SK-N-MC (cell line): Measurements from ENCODE around the gene RAD50.
"Not testable (repeated sequence)": the region's sequence is repeated elsewhere in the genome, so short reads cannot be mapped to it uniquely, and the experiment has no call there.

ENCODE experiments used
- DNase-seq: peaks from one replicate; pipeline ENCODE4 v3.0.0-alpha.2; 2011; ENCODE audit warnings: low read depth, low spot score
- H3K27ac ChIP-seq: fragments of 200-600 bp; sonication (generic); 2 replicates; pipeline ENCODE4 v1.5.1; 2016; ENCODE audit warnings: mixed run types
- H3K36me3 ChIP-seq: fragments of 200-600 bp; sonication (generic); 2 replicates; pipeline ENCODE4 v1.6.1; 2017; ENCODE audit warnings: antibody characterized with exemption, low read length, mixed read lengths; ENCODE audit not compliant: insufficient read depth
- H3K4me3 ChIP-seq: fragments of 200-600 bp; sonication (generic); 2 replicates; pipeline ENCODE4 v1.5.1; 2016
- H3K9ac ChIP-seq: fragments of 200-600 bp; sonication (generic); 2 replicates; pipeline ENCODE4 v1.8.0; 2017; ENCODE audit warnings: mixed run types, mixed read lengths; ENCODE audit not compliant: insufficient read length
- H3K9me3 ChIP-seq: fragments of 200-600 bp; sonication (generic); 2 replicates; pipeline ENCODE4 v1.6.1; 2017; ENCODE audit warnings: low read depth, mild to moderate bottlenecking, antibody characterized with exemption, low read length, moderate library complexity, mixed read lengths
- EZH2 ChIP-seq: fragments of 200-600 bp; sonication (generic); IDR thresholded peaks from one replicate; pipeline ENCODE4 v1.6.1; 2017; ENCODE audit warnings: antibody characterized with exemption
- FOXP2 ChIP-seq: optimal IDR thresholded peaks from 2 replicates; pipeline ENCODE3; 2011; ENCODE audit warnings: mild to moderate bottlenecking, moderate library complexity; ENCODE audit not compliant: insufficient read depth; ENCODE audit errors: extremely low read length, control extremely low read depth
- POLR2AphosphoS5 ChIP-seq: IDR thresholded peaks from 2 replicates; pipeline ENCODE4 v1.6.1; 2012; ENCODE audit warnings: mild to moderate bottlenecking, low read depth, low read length, borderline replicate concordance

Gene RAD50

DNA sequence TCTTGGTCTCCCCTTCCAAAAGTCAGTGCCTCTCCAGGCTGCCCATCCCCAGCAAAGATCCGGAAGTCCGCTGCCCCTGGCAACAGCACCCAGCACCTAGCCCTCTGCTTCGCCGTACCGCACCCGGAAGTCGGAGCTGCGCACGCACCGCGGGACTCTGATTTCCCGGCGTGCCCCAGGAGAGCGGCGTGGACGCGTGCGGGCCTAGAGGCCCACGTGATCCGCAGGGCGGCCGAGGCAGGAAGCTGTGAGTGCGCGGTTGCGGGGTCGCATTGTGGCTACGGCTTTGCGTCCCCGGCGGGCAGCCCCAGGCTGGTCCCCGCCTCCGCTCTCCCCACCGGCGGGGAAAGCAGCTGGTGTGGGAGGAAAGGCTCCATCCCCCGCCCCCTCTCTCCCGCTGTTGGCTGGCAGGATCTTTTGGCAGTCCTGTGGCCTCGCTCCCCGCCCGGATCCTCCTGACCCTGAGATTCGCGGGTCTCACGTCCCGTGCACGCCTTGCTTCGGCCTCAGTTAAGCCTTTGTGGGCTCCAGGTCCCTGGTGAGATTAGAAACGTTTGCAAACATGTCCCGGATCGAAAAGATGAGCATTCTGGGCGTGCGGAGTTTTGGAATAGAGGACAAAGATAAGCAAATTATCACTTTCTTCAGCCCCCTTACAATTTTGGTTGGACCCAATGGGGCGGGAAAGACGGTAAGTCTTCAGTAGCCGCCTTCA lies at the start of gene RAD50:
Gene RAD50 (plus strand): TSS at position 215 of the 715 bp plus-strand sequence. CDS start 348 bp downstream, at position 563.
- peak; percentile 48 for DNase-seq
- TF ChIP-seq POLR2AphosphoS5 = peak; percentile 97
- TF ChIP-seq FOXP2 = peak; percentile 29
- no peak for TF ChIP-seq EZH2
- peak within 1 kb of the TSS; percentile 89 for H3K27ac ChIP-seq
- H3K9me3 ChIP-seq = no peaks in the 10 kb centered on the region
- peak within 1 kb of the TSS; percentile 99 for H3K4me3 ChIP-seq
- H3K36me3 ChIP-seq = peaks cover 24% of the 10 kb centered on the region
- H3K9ac ChIP-seq = peak within 1 kb of the TSS; percentile 99

- TF ChIP-seq FOXP2 (no peak), POLR2AphosphoS5 (no peak), EZH2 (no peak)
- Histone ChIP-seq H3K27ac (no peak overlapping the region), H3K9ac (no peak overlapping the region), H3K36me3 (no peaks in the 10 kb centered on the region), H3K9me3 (no peaks in the 10 kb centered on the region; the same call in 1 of the 2 replicates), H3K4me3 (no peak overlapping the region)
- no peak for DNase-seq
These were observed 46.7 kb upstream of the RAD50 start for GRCh38 chr5:132510076-132510475.

- DNase-seq, H3K36me3 ChIP-seq, H3K9me3 ChIP-seq, H3K27ac ChIP-seq, H3K9ac ChIP-seq, H3K4me3 ChIP-seq: not testable (repeated sequence)
These were observed 43.0 kb upstream of the RAD50 start for GRCh38 chr5:132513618-132514336.

- not testable (repeated sequence) for H3K4me3 ChIP-seq, DNase-seq, H3K9me3 ChIP-seq, H3K36me3 ChIP-seq, H3K9ac ChIP-seq, H3K27ac ChIP-seq
These were observed 34.7 kb upstream of the RAD50 start for GRCh38 chr5:132522067-132522466.

DNA sequence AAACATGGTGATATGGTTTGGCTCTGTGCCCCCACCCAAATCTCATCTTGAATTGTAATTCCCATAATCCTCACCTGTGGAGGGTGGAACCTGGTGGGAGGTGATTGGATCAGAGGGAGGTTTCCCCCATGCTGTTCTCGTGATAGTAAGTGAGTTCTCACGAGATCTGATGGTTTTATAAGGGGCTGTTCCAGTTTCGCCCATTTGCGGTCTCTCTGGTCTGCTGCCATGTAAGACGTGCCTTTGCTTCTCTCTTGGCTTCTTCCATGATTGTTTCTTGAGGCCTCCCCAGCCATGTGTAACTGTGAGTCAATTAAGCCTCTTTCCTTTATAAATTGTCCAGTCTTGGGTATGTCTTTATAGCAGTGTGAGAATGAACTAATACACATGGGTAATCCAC lies 31.9 kb upstream of the RAD50 start:
- H3K36me3 ChIP-seq, H3K9me3 ChIP-seq, H3K27ac ChIP-seq, H3K4me3 ChIP-seq, H3K9ac ChIP-seq, DNase-seq: not testable (repeated sequence)

GRCh38 chr5:132525299-132525724 lies 31.5 kb upstream of the RAD50 start:
- Histone ChIP-seq H3K9me3 (0 out of 2 replicates have a peak, but pooled peaks cover 3% of the 10 kb centered on the region), H3K4me3 (no peak overlapping the region), H3K36me3 (no peaks in the 10 kb centered on the region), H3K27ac (no peak overlapping the region), H3K9ac (no peak overlapping the region)
- TF ChIP-seq EZH2 (no peak), POLR2AphosphoS5 (no peak), FOXP2 (no peak)
- DNase-seq = no peak

GRCh38 chr5:132526290-132526973 lies 30.3 kb upstream of the RAD50 start:
- Histone ChIP-seq H3K9ac (no peak overlapping the region), H3K36me3 (no peaks in the 10 kb centered on the region), H3K4me3 (0 out of 2 replicates have a peak overlapping the region, but pooled peaks have one; percentile 20), H3K27ac (no peak overlapping the region), H3K9me3 (0 out of 2 replicates have a peak, but pooled peaks cover under 1% of the 10 kb centered on the region)
- no peak for TF ChIP-seq EZH2
- no peak for TF ChIP-seq FOXP2
- no peak for TF ChIP-seq POLR2AphosphoS5
- no peak for DNase-seq

DNA sequence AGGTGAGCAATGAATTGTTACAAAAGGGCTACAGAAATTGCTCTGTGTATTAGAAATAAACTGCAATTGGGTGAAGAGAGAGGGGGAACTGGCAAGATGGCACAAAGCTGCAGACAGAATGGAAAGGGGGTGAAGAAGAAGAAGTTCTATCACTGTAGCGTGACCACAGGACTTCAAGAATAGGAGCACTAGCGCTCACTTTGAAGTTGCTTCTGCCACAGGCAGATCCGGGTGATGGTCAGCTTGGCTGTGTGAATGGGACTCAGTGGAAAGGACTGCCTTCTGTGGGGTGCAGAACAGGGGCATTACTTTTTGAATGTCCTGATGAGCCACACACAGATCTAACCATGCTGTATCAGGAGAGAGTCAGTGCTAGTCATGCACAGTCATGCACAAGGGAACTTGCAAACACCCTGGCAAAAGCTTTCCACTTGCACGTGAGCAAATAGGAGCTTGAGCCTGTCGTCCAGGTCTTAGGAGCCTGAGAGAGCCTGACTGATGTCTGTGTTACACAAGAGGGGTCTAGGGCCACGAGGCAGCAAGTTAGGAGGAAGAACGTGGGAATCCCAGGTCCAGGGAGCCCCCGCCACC lies 29.7 kb upstream of the RAD50 start:
- TF ChIP-seq EZH2 = no peak
- no peak overlapping the region for H3K4me3 ChIP-seq
- no peaks in the 10 kb centered on the region for H3K36me3 ChIP-seq
- no peak overlapping the region for H3K27ac ChIP-seq
- H3K9me3 ChIP-seq = no peaks in the 10 kb centered on the region
- DNase-seq = no peak
- no peak overlapping the region for H3K9ac ChIP-seq

DNA sequence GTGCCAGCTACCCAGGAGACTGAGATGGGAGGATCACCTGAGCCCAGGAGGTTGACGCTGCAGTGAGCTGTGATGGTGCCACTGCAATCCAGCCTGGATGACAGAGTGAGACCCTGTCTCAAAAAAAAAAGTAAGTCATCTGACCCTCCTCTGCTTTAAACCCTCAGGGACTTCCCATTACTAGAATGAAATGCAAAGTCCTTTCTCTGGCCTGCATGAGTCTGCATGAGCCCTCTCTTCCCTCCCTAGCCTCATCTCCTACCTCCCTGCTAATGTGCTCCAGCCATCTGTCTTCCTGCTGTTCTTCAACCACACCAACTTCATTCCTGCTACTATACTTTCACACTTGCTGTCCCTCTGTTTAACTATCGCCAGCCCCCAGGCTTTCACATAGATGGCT lies 28.8 kb upstream of the RAD50 start:
- Histone ChIP-seq H3K9ac (no peak overlapping the region), H3K4me3 (no peak overlapping the region), H3K36me3 (no peaks in the 10 kb centered on the region), H3K27ac (no peak overlapping the region), H3K9me3 (no peaks in the 10 kb centered on the region)
- no peak for TF ChIP-seq FOXP2
- no peak for TF ChIP-seq POLR2AphosphoS5
- TF ChIP-seq EZH2 = no peak
- DNase-seq = no peak
